Iris pigment epithelial cell (primary cell): Measurements from ENCODE around the gene PTPRR.

Experiments
- DNase-seq: peaks from one replicate; pipeline ENCODE4 v3.0.0-alpha.2; 2011; ENCODE audit warnings: low read depth

Gene PTPRR

DNA sequence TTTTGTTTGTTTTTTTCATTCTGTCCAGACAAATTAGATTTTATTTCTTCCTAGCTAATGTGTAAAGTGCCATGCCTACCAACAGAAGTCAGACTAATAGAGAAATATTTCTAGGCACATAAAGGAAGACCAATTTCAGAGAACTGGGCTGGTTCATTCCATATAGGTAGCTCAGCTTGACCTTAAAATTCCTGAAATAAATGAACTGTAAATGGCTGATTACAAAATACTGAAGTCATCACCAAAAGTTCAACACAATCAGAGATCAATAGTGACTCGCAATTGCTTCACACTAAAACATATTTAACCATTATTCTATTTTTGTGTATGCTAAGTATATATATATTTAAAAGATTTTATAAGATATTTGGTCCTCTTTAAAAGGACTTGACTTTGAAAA, 317.5 kb downstream of the PTPRR start:
- peak; percentile 13 for DNase-seq

DNA sequence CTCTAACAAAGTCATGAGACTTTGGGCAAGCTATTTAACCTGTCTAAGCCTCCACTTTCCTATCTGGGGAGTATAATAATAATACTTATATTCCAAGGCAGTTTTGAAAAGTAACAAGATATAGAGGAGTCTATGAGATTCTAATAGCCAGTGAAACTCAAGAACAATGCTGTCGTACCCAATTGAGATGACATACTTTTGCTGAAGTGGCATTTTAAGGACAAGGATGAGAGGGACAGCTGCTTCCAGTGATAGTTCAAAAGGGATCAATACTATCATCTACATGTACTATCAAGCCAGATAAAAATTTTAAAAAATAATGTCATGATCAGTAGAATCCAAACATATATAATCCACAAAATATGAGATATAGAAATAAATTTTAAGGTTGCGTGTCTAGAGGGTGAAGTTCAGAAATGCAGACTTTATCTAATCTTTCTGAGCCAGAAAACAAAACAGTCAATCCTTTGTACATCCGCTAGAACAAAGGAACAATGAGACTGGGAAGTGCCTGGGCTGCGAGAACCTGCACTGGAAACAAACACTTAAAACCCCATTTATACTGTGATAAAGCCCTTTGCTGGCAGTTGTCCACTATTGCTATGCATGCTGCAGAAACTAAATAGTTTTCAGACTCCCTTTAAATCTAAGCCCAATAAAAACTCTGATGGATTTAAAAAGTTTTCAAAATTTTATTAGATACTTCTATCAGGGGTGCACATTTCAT, 321.9 kb downstream of the PTPRR start:
- DNase-seq, result no peak

DNA sequence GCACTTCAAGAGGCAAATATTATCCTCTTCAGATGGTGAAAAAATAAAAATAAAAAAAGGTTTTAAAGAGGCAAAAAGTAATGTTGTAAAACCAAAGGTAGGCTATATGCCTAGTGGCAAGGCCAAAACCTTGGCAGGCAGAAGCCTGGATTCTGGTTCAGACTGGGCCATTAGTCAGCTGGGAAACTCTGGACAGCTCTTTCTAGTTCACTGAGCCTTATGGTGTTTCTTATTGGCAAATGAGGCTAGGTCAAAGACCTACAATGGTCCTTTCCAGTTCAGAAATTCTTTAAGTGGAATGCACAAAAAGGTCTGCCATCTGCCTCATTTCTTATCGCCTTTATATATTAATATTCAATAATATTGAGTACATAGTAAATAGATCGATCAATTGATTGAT, 327.9 kb downstream of the PTPRR start:
- no peak for DNase-seq

DNA sequence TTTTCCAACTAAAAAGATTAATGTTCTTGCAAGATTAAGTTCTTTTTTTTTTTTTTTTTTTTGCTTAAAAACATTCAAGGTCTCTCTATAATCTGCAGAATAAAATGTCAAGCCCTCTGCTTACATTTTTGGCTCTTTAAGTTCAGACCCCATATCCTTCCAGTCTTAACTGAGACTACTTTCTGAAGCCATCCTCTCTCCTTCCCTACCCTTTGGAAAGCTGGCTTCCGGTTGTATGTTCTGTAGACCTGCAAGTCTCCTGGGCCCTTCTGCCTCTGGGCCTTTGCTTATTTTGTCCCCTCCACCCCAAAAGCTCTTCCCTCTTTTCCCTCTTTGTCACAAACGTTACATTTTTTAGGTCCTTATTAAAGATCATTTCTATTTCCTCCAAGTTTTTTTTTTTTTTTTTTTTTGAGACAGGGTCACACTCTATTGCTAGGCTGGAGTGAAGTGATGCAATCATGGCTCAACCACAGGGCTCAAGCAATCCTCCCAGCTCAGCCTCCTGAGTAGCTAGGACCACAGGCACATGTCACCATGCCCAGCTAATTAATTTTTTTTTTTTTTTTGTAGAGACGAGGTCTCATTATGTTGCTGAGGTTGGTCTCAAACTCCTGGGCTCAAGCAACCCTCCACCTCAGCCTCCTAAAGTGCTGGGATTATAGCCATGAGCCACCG, 329.9 kb downstream of the PTPRR start:
- no peak for DNase-seq

DNA sequence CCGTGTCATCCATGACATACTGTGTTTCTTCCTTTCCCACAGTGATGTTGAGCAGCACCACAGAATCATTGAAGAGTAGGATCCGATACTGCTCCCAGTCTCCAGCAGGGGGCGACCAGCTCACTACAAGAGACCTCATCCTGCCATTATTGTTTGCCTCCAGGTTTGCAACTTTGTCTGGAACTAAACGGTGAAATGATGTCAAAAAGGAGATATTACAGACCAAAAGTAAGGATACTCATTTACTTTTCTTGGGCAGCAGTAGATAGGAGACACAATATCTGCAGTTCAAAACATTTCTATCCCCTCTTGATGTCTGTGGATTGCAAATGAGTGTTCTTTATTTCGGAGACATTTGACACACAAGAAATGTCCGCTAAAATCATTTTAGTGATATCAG, 330.5 kb downstream of the PTPRR start:
- peak; percentile 80 for DNase-seq
